GM15510 (cell line): ENCODE data around the gene RASGEF1B.

Experiments used
- POLR2A ChIP-seq: IDR thresholded peaks from 3 replicates; pipeline ENCODE4 v1.6.1; 2011; ENCODE audit warnings: borderline replicate concordance; ENCODE audit not compliant: insufficient read length; ENCODE audit errors: extremely low read depth

Gene RASGEF1B

DNA sequence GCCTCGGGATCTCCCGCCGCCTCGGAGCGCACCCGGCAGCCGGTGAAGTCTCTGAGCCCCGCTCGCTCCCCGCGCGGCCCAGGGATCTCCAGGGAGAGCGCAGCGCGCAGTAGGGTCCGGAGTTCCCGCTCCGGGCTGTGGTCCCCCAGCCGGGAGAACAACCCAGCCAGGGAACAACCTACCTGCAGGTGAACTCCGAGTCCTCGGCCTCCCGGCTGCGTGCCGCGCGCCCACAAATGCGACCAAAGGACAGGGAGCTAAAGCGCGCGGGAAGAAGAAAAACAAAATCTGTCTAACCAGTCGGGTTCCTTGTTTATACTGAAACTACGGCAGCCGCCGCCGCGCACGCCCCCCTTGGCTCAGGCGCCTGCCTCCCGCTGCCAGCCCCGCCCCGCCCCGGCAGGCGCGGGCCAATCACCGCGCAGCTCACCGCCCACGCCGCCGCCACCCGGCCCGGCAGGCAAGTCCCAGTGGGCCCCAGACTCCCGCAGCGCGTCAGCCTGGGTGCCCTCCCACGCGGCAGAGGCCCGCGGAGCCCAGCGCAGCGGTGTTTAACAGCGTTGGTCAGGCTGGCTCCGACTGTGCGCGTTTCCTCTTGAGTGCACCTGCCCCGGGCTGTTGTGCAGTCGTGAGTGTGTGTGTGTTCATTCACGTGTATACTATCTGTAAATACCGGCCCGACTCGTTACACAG lies at the start of gene RASGEF1B:
Gene RASGEF1B, minus strand, starts transcription at position 320 of the 693 bp plus-strand sequence. CDS start 12,399 bp downstream, outside the sequence.
- TF ChIP-seq POLR2A: no peak

DNA sequence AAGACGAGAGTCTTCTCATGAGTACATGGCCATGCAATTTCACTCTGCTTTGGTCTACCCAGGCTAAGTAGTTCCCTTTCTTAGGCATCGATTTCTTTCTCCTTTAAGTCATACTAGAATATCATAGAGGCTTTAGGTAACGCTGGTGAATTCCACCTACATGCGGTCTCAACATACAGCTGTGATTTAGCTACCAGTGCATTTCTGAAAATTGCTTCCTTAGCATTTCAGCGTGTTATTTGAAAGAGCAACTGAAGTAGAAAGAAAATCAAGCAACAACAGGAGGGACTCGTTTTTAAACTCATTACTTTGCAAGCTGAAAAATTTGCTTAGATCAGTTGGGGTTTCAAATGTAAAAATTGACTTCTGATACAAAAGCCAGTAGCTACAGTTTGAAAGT lies 48.1 kb upstream of the RASGEF1B start:
- TF ChIP-seq POLR2A: no peak

DNA sequence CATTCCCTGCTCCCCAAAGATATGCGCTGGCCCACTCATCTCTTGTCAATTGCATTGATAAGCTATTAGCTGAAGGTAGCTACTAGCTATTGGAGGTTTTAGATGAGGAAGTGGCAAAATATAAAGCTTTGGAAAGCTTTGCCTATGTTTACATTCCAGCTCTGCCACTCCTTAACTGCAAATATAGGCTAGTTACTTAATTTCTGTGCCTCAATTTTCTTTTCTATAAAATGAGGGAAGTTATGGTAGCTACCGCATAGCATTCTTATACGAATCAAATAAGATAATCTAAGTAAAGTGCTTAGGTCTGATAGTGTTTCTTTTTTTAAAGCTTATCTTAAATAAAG lies 47.7 kb upstream of the RASGEF1B start:
- TF ChIP-seq POLR2A: no peak

- TF ChIP-seq POLR2A: no peak
These were observed 47.2 kb upstream of the RASGEF1B start for GRCh38 chr4:81518762-81519426.

DNA sequence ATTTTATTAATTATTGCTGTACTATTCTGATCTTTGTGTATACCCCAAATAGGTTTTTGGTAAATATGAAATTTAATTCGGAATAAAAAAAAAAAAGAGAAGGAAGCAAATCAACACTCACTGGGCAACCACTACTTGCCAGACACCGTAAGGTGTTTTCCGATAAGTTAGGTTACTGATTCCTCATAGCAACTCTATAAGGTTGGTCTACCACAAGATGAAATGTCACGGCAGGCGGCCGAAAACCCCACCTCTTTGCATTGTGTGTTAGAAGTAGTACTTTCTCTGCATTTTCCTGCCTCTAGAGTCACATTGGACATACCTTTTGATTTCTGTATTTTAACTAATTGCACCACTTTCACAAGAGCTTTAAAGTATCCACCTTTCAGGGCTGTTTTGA lies 44.5 kb upstream of the RASGEF1B start:
- no peak for TF ChIP-seq POLR2A

- TF ChIP-seq POLR2A: no peak
These were observed 41.2 kb upstream of the RASGEF1B start for GRCh38 chr4:81512757-81513501.

GRCh38 chr4:81512001-81512756 lies 40.5 kb upstream of the RASGEF1B start:
- no peak for TF ChIP-seq POLR2A

DNA sequence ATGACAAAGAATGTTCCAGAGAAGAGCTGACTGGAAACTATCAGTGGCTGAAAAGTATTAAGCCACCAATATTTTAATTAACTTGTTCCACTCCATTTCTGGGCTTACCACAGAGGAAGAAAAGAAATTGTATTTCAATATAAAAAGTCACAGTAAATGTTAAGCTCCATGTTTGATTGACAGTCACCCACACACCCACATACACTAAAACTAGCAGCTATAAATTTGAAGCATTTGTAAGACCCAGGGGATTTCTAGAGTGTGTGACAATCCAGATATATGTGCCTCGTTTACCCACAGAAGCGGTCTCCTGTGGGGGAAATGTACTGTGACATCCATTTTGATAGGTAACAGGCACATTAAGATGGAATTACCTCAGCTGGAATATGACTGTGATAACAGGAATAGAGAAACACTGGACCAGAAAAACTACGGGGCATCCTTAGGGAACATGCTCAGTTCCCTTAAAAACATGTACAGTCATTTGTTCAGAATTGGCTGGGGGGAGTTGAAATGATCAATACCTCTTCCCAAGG lies 39.0 kb upstream of the RASGEF1B start:
- TF ChIP-seq POLR2A: no peak

DNA sequence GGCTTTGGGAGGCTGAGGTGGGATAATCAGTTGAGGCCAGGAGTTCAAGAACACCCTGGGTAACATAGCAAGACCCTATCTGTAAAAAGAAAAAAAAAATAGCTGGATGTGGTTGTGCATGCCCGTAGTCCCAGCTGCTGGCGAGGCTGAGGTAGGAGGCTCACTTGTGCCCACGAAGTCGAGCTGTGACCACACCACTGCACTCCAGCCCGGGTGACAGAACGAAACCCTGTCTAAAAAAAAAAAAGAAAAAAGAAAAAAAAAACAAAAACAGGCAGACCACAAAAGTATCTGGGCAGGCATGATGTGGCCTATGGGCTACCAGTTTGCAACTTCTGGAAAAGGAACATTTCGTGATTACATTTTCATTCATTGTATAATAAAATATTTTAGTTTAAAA lies 38.1 kb upstream of the RASGEF1B start:
- TF ChIP-seq POLR2A: no peak

DNA sequence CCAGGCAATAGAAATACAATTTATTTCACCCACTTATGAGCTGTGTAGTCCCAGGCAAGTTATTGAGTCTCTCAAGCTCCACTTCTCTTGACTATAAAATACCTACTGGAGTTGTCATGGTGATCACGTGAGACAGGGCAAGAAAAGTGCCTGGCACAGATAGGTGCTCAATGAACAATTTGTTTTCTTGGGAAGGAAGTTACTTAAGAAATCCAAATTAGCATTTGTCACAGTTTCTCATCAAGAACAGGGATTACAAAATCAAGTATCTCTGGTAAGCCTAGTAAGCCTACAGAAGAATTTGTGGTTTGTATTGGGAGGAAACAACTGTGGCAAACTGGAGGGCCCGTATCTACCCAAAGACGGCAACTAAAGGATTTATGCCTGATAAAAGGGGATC lies 37.5 kb upstream of the RASGEF1B start:
- TF ChIP-seq POLR2A: no peak

DNA sequence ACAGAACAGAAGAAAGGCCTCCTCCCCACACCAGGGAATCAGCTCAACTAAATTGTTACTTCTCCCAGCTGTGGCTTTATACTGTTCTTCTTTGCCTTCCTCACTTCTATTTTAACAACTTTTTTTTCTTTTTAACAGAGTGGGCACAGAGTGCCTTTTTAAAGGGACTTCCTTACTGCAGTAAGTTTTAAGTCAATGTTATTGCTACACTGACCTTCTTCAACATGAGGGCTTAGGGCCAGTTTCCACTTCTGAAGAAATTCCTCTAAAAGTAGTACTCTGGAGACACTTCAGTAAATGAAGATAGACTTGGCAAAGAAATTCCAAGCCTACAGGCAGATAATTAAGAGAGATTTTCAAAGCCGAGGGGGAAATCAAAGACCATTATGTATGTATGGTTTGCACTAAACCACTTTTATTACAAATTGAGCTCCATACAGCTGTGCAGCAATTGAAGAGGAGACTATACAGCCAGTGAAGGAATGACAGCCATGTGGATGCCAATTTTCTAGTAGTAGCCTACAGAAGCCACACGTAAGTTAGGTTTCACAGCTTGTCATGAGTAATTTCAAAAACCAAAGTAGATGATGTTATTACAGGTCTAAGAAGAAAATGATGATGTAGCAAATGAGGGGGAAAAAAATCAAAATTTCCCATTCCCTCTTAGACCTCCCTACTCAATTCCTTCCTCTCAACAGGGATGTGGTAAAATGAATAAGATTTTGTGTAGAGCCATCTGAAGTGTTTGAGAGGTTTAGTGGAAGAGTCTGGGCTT lies 36.9 kb upstream of the RASGEF1B start:
- TF ChIP-seq POLR2A: no peak

DNA sequence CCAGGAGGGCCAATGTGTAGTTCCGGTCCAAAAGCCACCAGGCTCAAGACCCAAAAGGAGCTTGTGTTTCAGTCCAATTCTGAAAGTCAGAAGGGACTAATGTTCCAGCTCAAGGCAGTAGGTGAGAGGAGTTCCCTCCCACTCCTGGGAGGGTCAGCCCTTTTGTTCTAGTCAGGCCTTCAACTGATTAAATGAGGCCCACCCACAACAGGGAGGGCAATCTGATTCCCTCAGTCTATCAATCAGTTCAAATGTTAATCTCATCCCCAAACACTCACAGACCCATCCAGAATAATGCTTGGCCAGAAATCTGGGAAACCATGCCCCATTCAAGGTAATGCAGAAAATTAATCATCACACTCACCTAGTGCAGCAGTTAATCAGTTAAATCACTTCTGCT lies 35.8 kb upstream of the RASGEF1B start:
- no peak for TF ChIP-seq POLR2A

GRCh38 chr4:81506731-81507130 lies 35.0 kb upstream of the RASGEF1B start:
- no peak for TF ChIP-seq POLR2A

DNA sequence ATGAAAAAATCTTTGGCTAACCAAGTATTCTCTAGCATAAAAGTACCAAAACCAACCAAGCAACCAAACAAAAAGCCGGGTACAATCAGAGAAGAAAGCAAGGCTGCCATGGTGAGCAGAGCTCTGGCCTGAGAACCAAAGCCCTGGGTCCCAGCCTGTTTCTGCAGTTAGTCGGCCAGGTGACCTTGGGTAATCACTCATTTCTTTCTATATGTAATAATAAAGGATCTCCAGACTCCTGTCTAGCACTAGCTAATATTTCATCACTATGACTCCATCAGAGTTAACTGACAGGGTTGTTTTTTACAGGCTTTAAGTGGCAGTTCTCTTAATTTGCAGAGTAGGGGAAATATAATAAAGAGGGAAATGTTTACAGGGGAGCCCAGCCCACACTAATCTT lies 34.0 kb upstream of the RASGEF1B start:
- no peak for TF ChIP-seq POLR2A
